Mononuclear cell (primary cell): ENCODE measurements around the gene FBXO39. TPM values are rescaled to one million over a fixed set of nuclear protein-coding genes. Genes with fewer than 3 reads are reported as not detected.
"Not testable (repeated sequence)": the region's sequence is repeated elsewhere in the genome, so short reads cannot be mapped to it uniquely, and the experiment has no call there.

ENCODE experiments used
- H3K27me3 ChIP-seq: 2 replicates; pipeline ENCODE4 v1.6.0; 2011; ENCODE audit warnings: low read length, control low read depth; ENCODE audit not compliant: insufficient read depth
- H3K4me1 ChIP-seq: 2 replicates; pipeline ENCODE4 v1.5.1; 2011; ENCODE audit warnings: mild to moderate bottlenecking, low read length, control low read depth; ENCODE audit not compliant: insufficient read depth
- H3K4me3 ChIP-seq: 2 replicates; pipeline ENCODE4 v1.5.1; 2011; ENCODE audit warnings: mild to moderate bottlenecking, low read length, moderate library complexity
- H3K9me3 ChIP-seq: 2 replicates; pipeline ENCODE4 v1.5.1; 2011; ENCODE audit warnings: low read depth, mild to moderate bottlenecking, control low read depth, low read length
- total RNA-seq: library from RNA; depleted of rRNA; stranded (reverse); fragments of >200 nt; gene quantifications from one replicate; pipeline ENCODE4 v1.2.3, GENCODE V29; 2012

Gene FBXO39
- total RNA-seq, 1 donor = 0.73 TPM

DNA sequence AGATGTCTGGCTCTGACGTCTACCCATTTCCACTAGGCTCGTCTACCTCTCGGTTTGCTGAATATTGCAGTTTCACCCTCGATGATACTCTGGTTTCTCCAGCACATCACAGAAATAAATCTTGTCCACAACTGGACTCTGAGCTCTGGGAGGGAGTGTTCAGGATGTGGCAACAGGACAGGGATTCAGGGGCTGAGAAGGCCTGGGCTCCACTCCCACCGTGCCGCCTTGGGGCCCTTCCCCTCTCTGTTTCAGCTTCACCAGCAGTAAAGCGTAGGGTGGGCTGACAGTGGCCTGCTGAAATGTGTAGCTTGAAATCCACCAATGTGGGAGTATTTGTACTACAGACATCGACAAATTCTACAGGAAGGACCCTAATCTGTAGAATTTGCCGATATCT is 35.5 kb downstream of the FBXO39 start:
- H3K27me3 ChIP-seq = no peaks in the 10 kb centered on the region
- no peaks in the 10 kb centered on the region for H3K9me3 ChIP-seq
- H3K4me3 ChIP-seq = no peak overlapping the region
- H3K4me1 ChIP-seq = no peaks in the 10 kb centered on the region

DNA sequence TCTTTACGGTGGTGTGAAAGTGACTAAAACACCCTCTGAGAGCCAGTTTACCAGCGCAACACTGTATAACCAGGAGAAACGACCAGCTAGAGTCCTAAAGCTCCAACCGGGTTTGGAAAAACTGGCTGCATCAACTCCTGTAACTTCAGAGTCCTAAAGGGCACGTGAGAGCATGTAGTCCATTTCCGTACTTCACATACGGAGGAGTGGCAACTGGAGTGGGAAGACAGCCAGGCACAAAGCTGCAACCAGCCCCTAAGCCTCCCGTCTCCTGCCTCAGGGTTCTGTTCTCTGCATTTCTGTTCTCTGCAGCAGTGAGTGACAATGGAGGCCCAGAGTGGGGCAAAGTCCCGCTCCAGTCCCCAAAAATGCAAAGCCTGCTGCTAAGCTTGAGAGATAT is 36.3 kb downstream of the FBXO39 start:
- H3K9me3 ChIP-seq = no peaks in the 10 kb centered on the region
- H3K27me3 ChIP-seq = no peaks in the 10 kb centered on the region
- no peaks in the 10 kb centered on the region for H3K4me1 ChIP-seq
- no peak overlapping the region for H3K4me3 ChIP-seq

DNA sequence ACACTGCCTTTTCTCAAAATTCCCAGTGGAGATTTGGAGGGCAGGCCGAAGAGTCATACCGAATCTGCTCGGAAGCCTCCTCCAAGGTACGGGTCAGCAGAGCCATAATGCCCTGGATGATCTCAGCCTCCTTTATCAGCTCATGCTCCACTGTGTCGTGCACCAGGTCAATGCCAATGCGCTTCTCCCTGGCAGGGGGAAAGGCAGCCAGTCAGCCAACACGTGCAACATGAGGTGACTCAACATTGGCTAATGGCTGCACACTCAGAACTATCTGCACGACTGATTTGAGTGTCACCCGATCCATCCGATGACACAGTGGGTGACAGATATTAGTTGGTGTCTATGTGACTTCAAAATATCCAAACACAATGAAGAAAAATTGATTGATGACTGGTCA is 39.8 kb downstream of the FBXO39 start:
- no peaks in the 10 kb centered on the region for H3K4me1 ChIP-seq
- no peaks in the 10 kb centered on the region for H3K9me3 ChIP-seq
- no peak overlapping the region for H3K4me3 ChIP-seq
- H3K27me3 ChIP-seq = no peaks in the 10 kb centered on the region

DNA sequence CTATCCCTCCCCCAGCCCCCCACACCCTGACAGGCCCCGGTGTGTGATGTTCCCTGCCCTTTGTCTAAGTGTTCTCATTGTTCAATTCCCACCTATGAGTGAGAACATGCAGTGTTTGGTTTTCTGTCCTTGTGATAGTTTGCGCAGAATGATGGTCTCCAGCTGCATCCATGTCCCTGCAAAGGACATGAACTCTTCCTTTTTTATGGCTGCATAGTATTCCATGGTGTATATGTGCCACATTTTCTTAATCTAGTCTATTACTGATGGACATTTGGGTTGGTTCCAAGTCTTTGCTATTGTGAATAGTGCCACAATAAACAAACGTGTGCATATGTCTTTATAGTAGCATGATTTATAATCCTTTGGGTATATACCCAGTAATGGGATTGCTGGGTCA is 40.4 kb downstream of the FBXO39 start:
- H3K4me3 ChIP-seq, H3K27me3 ChIP-seq, H3K4me1 ChIP-seq: not testable (repeated sequence)

GRCh38 chr17:6818938-6819337 is 42.9 kb downstream of the FBXO39 start:
- H3K27me3 ChIP-seq = no peaks in the 10 kb centered on the region
- H3K9me3 ChIP-seq = no peaks in the 10 kb centered on the region
- no peak overlapping the region for H3K4me3 ChIP-seq
- no peaks in the 10 kb centered on the region for H3K4me1 ChIP-seq

More for the DNA sequence above, 40.4 kb downstream of the FBXO39 start:
- not testable (repeated sequence) for H3K9me3 ChIP-seq

GRCh38 chr17:6823011-6823442 is 47.0 kb downstream of the FBXO39 start:
- no peaks in the 10 kb centered on the region for H3K4me1 ChIP-seq
- H3K4me3 ChIP-seq = no peak overlapping the region
- H3K27me3 ChIP-seq = no peaks in the 10 kb centered on the region
- no peaks in the 10 kb centered on the region for H3K9me3 ChIP-seq

DNA sequence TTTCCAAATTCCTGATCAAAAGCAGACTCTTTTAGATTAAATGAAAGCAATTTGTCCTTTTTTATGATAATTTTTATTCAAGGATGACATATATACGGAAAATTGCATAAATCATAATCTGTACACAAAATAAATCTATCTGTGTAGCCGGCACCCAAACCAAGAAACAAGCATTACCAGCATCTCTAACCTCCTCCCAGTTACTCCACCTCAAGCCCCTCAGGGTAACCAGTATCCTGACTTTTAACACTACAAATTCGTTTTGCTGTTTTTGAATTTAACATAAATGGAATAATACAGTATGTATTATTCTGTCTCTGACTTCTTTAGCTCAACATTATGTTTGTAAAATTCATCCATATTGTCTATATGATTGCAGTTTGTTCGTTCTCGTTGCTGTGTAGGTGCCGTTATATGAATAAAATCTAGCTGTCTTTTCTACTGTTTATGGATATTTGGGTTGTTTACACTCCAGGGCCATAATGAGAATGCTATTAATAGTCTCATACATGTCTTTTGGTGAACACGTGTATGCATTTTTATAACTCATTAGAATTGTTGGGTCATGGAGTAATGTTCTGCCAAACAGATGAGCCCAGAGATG is 54.5 kb downstream of the FBXO39 start:
- H3K4me1 ChIP-seq = peaks cover 11% of the 10 kb centered on the region
- H3K9me3 ChIP-seq = no peaks in the 10 kb centered on the region
- H3K4me3 ChIP-seq = no peak overlapping the region
- peaks cover 56% of the 10 kb centered on the region for H3K27me3 ChIP-seq

GRCh38 chr17:6831661-6832263 is 55.7 kb downstream of the FBXO39 start, which contains the start of gene TEKT1:
Gene TEKT1, minus strand, starts transcription at chr17:6831729. Its CDS starts 1,353 bp downstream, at chr17:6830376.
- no peaks in the 10 kb centered on the region for H3K9me3 ChIP-seq
- H3K4me3 ChIP-seq = no peak within 1 kb of the TSS
- H3K4me1 ChIP-seq = peaks cover 11% of the 10 kb centered on the region
- H3K27me3 ChIP-seq = peaks cover 66% of the 10 kb centered on the region

Other genes starting within 250 kb of the FBXO39 start
- 0.31 TPM for gene PITPNM3, start 219.7 kb upstream of the FBXO39 start, total RNA-seq
- gene KIAA0753, start 135.5 kb upstream of the FBXO39 start, total RNA-seq = 6.8 TPM
- gene TXNDC17, start 135.2 kb upstream of the FBXO39 start, total RNA-seq = 16.3 TPM
- gene MED31, start 124.6 kb upstream of the FBXO39 start, total RNA-seq = 14.2 TPM
- gene C17orf100, start 124.5 kb upstream of the FBXO39 start, total RNA-seq = 0.63 TPM
- gene SLC13A5, start 62.8 kb upstream of the FBXO39 start, total RNA-seq = not detected
- 33.1 TPM for gene XAF1, start 20.2 kb upstream of the FBXO39 start, total RNA-seq
- not detected for gene TEKT1, start 55.5 kb downstream of the FBXO39 start, total RNA-seq
- gene ALOX12, start 219.8 kb downstream of the FBXO39 start, total RNA-seq = 4.4 TPM
- gene RNASEK, start 236.4 kb downstream of the FBXO39 start, total RNA-seq = 76.8 TPM
- gene BCL6B, start 246.8 kb downstream of the FBXO39 start, total RNA-seq = not detected